ENCODE data around the gene TRAPPC8.
"Not testable (repeated sequence)": the region's sequence is repeated elsewhere in the genome, so short reads cannot be mapped to it uniquely, and the experiment has no call there.

Gene TRAPPC8

GRCh38 chr18:31957728-31958127 is 14.8 kb upstream of the TRAPPC8 start:
- H3K9ac ChIP-seq (ENCODE audit: low read depth, low read length, poor library complexity): no peak overlapping the region
- no peaks in the 10 kb centered on the region for H3K9me3 ChIP-seq (replicated peaks in 1 of 2; ENCODE audit: control insufficient read depth in 2 of 2, insufficient read depth in 1 of 2, low read depth in 1 of 2, low read length in 2 of 2)
- H2BK5ac ChIP-seq (ENCODE audit: low read length): no peak overlapping the region
- no peak overlapping the region for H3K27ac ChIP-seq (replicated peaks; ENCODE audit: low read length)
- H3K4ac ChIP-seq (ENCODE audit: low read length): no peak overlapping the region
- no peak overlapping the region for H2AK5ac ChIP-seq (ENCODE audit: low read depth, low read length)
- no peak overlapping the region for H3K4me3 ChIP-seq (ENCODE audit: low read length in 2 of 2)
- H3K4me1 ChIP-seq (ENCODE audit: control insufficient read depth in 2 of 2, insufficient read depth in 1 of 2, low read depth in 1 of 2, low read length in 2 of 2): no peaks in the 10 kb centered on the region
- no peak overlapping the region for H3K14ac ChIP-seq (ENCODE audit: low read length)
- no peak overlapping the region for H2BK15ac ChIP-seq (ENCODE audit: low read length)
- H3K18ac ChIP-seq (ENCODE audit: low read length): no peak overlapping the region
- H2AFZ ChIP-seq (ENCODE audit: low read length): no peak overlapping the region
- no peaks in the 10 kb centered on the region for H3K79me1 ChIP-seq (ENCODE audit: low read depth, low read length)
- H4K91ac ChIP-seq (ENCODE audit: low read depth, low read length, poor library complexity): no peak overlapping the region
- no peak overlapping the region for H2BK120ac ChIP-seq (ENCODE audit: low read depth, low read length)
- no peak for DNase-seq (ENCODE audit: low spot score)
- no peak overlapping the region for H2BK12ac ChIP-seq (ENCODE audit: low read length)
- H3K4me2 ChIP-seq (ENCODE audit: insufficient read depth, low read length, poor library complexity, severe bottlenecking): no peak overlapping the region
- no peak overlapping the region for H4K8ac ChIP-seq (ENCODE audit: low read depth, low read length)
- H3K23ac ChIP-seq (ENCODE audit: low read depth, low read length, poor library complexity): no peak overlapping the region
- H3K27me3 ChIP-seq (ENCODE audit: control insufficient read depth in 3 of 3, insufficient read depth in 3 of 3, low read depth in 1 of 3, low read length in 3 of 3): no peaks in the 10 kb centered on the region
- H3K36me3 ChIP-seq (replicated peaks in 1 of 2; ENCODE audit: control insufficient read depth in 2 of 2, insufficient read depth in 2 of 2, low read length in 2 of 2): no peaks in the 10 kb centered on the region

GRCh38 chr18:31954349-31954748 is 11.4 kb upstream of the TRAPPC8 start:
- no CpG with 5 or more reads among the region's 3 CpGs for WGBS, 2 donors (ENCODE audit: extremely low coverage in 2 of 2, insufficient read length in 2 of 2, insufficient replicate concordance in 1 of 2)
- H4K91ac ChIP-seq (ENCODE audit: low read depth, low read length, poor library complexity): no peak overlapping the region
- no peak overlapping the region for H2BK12ac ChIP-seq (ENCODE audit: low read length)
- no peak overlapping the region for H3K23ac ChIP-seq (ENCODE audit: low read depth, low read length, poor library complexity)
- no peak overlapping the region for H2BK5ac ChIP-seq (ENCODE audit: low read length)
- H3K79me1 ChIP-seq (ENCODE audit: low read depth, low read length): no peaks in the 10 kb centered on the region
- H3K14ac ChIP-seq (ENCODE audit: low read length): no peak overlapping the region
- no peaks in the 10 kb centered on the region for H3K4me1 ChIP-seq (ENCODE audit: control insufficient read depth in 2 of 2, insufficient read depth in 1 of 2, low read depth in 1 of 2, low read length in 2 of 2)
- H3K27ac ChIP-seq (replicated peaks; ENCODE audit: low read length): no peak overlapping the region
- H3K9me3 ChIP-seq (replicated peaks in 1 of 2; ENCODE audit: control insufficient read depth in 2 of 2, insufficient read depth in 1 of 2, low read depth in 1 of 2, low read length in 2 of 2): no peaks in the 10 kb centered on the region
- H3K4me2 ChIP-seq (ENCODE audit: insufficient read depth, low read length, poor library complexity, severe bottlenecking): no peak overlapping the region
- H2BK120ac ChIP-seq (ENCODE audit: low read depth, low read length): no peak overlapping the region
- no peak overlapping the region for H2AFZ ChIP-seq (ENCODE audit: low read length)
- no peak overlapping the region for H2BK15ac ChIP-seq (ENCODE audit: low read length)
- no peak for DNase-seq (ENCODE audit: low spot score)
- no peak overlapping the region for H4K8ac ChIP-seq (ENCODE audit: low read depth, low read length)
- no peak overlapping the region for H3K18ac ChIP-seq (ENCODE audit: low read length)
- H2AK5ac ChIP-seq (ENCODE audit: low read depth, low read length): no peak overlapping the region
- H3K4me3 ChIP-seq (ENCODE audit: low read length in 2 of 2): no peak overlapping the region
- no peaks in the 10 kb centered on the region for H3K36me3 ChIP-seq (replicated peaks in 1 of 2; ENCODE audit: control insufficient read depth in 2 of 2, insufficient read depth in 2 of 2, low read length in 2 of 2)
- H3K9ac ChIP-seq (ENCODE audit: low read depth, low read length, poor library complexity): no peak overlapping the region
- H3K4ac ChIP-seq (ENCODE audit: low read length): no peak overlapping the region
- H3K27me3 ChIP-seq (ENCODE audit: control insufficient read depth in 3 of 3, insufficient read depth in 3 of 3, low read depth in 1 of 3, low read length in 3 of 3): no peaks in the 10 kb centered on the region

- H3K36me3 ChIP-seq (replicated peaks in 1 of 2; ENCODE audit: control insufficient read depth in 2 of 2, insufficient read depth in 2 of 2, low read length in 2 of 2); H2AFZ ChIP-seq (ENCODE audit: low read length); H2BK12ac ChIP-seq (ENCODE audit: low read length); H4K8ac ChIP-seq (ENCODE audit: low read depth, low read length); H2BK120ac ChIP-seq (ENCODE audit: low read depth, low read length); DNase-seq (ENCODE audit: low spot score); H3K4me3 ChIP-seq (ENCODE audit: low read length in 2 of 2); H2BK15ac ChIP-seq (ENCODE audit: low read length); H2AK5ac ChIP-seq (ENCODE audit: low read depth, low read length); H4K91ac ChIP-seq (ENCODE audit: low read depth, low read length, poor library complexity); H3K9me3 ChIP-seq (replicated peaks in 1 of 2; ENCODE audit: control insufficient read depth in 2 of 2, insufficient read depth in 1 of 2, low read depth in 1 of 2, low read length in 2 of 2); H3K27ac ChIP-seq (replicated peaks; ENCODE audit: low read length); H3K9ac ChIP-seq (ENCODE audit: low read depth, low read length, poor library complexity); H3K4ac ChIP-seq (ENCODE audit: low read length); H2BK5ac ChIP-seq (ENCODE audit: low read length); H3K79me1 ChIP-seq (ENCODE audit: low read depth, low read length); H3K23ac ChIP-seq (ENCODE audit: low read depth, low read length, poor library complexity); H3K4me1 ChIP-seq (ENCODE audit: control insufficient read depth in 2 of 2, insufficient read depth in 1 of 2, low read depth in 1 of 2, low read length in 2 of 2); H3K4me2 ChIP-seq (ENCODE audit: insufficient read depth, low read length, poor library complexity, severe bottlenecking); H3K18ac ChIP-seq (ENCODE audit: low read length); H3K14ac ChIP-seq (ENCODE audit: low read length); H3K27me3 ChIP-seq (ENCODE audit: control insufficient read depth in 3 of 3, insufficient read depth in 3 of 3, low read depth in 1 of 3, low read length in 3 of 3): not testable (repeated sequence)
- WGBS, 2 donors (ENCODE audit: extremely low coverage in 2 of 2, insufficient read length in 2 of 2, insufficient replicate concordance in 1 of 2): no CpG with 5 or more reads among the region's 3 CpGs
Measured at GRCh38 chr18:31953699-31954098, 10.8 kb upstream of the TRAPPC8 start.

GRCh38 chr18:31952223-31952622 is 9.3 kb upstream of the TRAPPC8 start:
- no peak overlapping the region for H3K14ac ChIP-seq (ENCODE audit: low read length)
- no peak overlapping the region for H2BK5ac ChIP-seq (ENCODE audit: low read length)
- no peak for DNase-seq (ENCODE audit: low spot score)
- no peak overlapping the region for H2AK5ac ChIP-seq (ENCODE audit: low read depth, low read length)
- no peak overlapping the region for H4K8ac ChIP-seq (ENCODE audit: low read depth, low read length)
- H3K18ac ChIP-seq (ENCODE audit: low read length): no peak overlapping the region
- WGBS, 2 donors (ENCODE audit: extremely low coverage in 2 of 2, insufficient read length in 2 of 2, insufficient replicate concordance in 1 of 2): no CpG with 5 or more reads among the region's 3 CpGs
- no peak overlapping the region for H2BK12ac ChIP-seq (ENCODE audit: low read length)
- no peaks in the 10 kb centered on the region for H3K27me3 ChIP-seq (ENCODE audit: control insufficient read depth in 3 of 3, insufficient read depth in 3 of 3, low read depth in 1 of 3, low read length in 3 of 3)
- H3K4ac ChIP-seq (ENCODE audit: low read length): no peak overlapping the region
- no peak overlapping the region for H3K9ac ChIP-seq (ENCODE audit: low read depth, low read length, poor library complexity)
- H3K36me3 ChIP-seq (replicated peaks in 1 of 2; ENCODE audit: control insufficient read depth in 2 of 2, insufficient read depth in 2 of 2, low read length in 2 of 2): no peaks in the 10 kb centered on the region
- H3K4me1 ChIP-seq (ENCODE audit: control insufficient read depth in 2 of 2, insufficient read depth in 1 of 2, low read depth in 1 of 2, low read length in 2 of 2): no peaks in the 10 kb centered on the region
- no peak overlapping the region for H2AFZ ChIP-seq (ENCODE audit: low read length)
- H3K9me3 ChIP-seq (replicated peaks in 1 of 2; ENCODE audit: control insufficient read depth in 2 of 2, insufficient read depth in 1 of 2, low read depth in 1 of 2, low read length in 2 of 2): no peaks in the 10 kb centered on the region
- H2BK120ac ChIP-seq (ENCODE audit: low read depth, low read length): no peak overlapping the region
- no peak overlapping the region for H3K23ac ChIP-seq (ENCODE audit: low read depth, low read length, poor library complexity)
- no peak overlapping the region for H4K91ac ChIP-seq (ENCODE audit: low read depth, low read length, poor library complexity)
- H2BK15ac ChIP-seq (ENCODE audit: low read length): no peak overlapping the region
- no peak overlapping the region for H3K4me3 ChIP-seq (ENCODE audit: low read length in 2 of 2)
- no peaks in the 10 kb centered on the region for H3K79me1 ChIP-seq (ENCODE audit: low read depth, low read length)
- H3K4me2 ChIP-seq (ENCODE audit: insufficient read depth, low read length, poor library complexity, severe bottlenecking): no peak overlapping the region
- no peak overlapping the region for H3K27ac ChIP-seq (replicated peaks; ENCODE audit: low read length)

All from neuronal stem cell (in vitro differentiated cells).